ENCODE data around the gene KIR3DL2.
"Not testable (repeated sequence)": the region's sequence is repeated elsewhere in the genome, so short reads cannot be mapped to it uniquely, and the experiment has no call there.

KIR3DL2 gene

DNA sequence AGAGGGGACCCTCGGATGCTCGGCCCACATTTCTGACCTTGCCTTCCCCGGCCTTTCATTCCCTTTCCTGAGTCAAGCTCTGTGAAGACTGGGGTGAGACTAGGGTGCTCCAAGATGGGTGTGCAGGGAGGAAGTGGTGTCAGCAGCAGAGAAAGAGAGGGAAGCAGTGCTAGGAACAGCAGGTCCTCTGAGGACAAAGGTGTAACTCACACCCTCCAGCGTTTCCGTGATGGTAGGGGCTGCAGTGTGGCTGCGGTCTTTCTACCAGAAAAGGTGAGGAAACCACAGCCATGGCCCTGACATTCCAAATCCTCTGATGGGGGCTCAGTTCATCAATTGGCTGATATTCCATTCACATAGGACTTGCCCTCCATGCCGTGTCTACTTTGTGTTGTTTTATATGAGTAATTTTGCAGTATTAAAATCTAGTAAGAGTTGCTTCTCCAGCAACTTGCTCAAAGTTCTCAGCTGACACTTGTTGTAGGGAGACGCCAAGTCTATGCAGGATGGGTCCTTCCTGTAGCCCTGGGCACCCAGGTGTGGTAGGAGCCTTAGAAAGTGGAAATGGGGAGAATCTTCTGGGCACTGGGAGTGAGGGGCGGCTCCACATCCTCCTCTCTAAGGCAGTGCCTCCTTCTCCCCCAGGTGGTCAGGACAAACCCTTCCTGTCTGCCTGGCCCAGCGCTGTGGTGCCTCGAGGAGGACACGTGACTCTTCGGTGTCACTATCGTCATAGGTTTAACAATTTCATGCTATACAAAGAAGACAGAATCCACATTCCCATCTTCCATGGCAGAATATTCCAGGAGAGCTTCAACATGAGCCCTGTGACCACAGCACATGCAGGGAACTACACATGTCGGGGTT is 32.3 kb upstream of the KIR3DL2 start:
- Mint-ChIP-seq H3K4me3 (no peak overlapping the region), H3K9me3 (peaks cover 93% of the 10 kb centered on the region), H3K27me3 (ENCODE audit: low read depth, poor library complexity) (no peaks in the 10 kb centered on the region), H3K4me1 (no peaks in the 10 kb centered on the region), H3K36me3 (ENCODE audit: low read depth) (no peaks in the 10 kb centered on the region), H3K27ac (no peak overlapping the region)
- TF ChIP-seq, protein P1, sequence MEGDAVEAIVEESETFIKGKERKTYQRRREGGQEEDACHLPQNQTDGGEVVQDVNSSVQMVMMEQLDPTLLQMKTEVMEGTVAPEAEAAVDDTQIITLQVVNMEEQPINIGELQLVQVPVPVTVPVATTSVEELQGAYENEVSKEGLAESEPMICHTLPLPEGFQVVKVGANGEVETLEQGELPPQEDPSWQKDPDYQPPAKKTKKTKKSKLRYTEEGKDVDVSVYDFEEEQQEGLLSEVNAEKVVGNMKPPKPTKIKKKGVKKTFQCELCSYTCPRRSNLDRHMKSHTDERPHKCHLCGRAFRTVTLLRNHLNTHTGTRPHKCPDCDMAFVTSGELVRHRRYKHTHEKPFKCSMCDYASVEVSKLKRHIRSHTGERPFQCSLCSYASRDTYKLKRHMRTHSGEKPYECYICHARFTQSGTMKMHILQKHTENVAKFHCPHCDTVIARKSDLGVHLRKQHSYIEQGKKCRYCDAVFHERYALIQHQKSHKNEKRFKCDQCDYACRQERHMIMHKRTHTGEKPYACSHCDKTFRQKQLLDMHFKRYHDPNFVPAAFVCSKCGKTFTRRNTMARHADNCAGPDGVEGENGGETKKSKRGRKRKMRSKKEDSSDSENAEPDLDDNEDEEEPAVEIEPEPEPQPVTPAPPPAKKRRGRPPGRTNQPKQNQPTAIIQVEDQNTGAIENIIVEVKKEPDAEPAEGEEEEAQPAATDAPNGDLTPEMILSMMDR (IDR thresholded peaks at IDR 0.05) = no peak
- no peak for DNase-seq

DNA sequence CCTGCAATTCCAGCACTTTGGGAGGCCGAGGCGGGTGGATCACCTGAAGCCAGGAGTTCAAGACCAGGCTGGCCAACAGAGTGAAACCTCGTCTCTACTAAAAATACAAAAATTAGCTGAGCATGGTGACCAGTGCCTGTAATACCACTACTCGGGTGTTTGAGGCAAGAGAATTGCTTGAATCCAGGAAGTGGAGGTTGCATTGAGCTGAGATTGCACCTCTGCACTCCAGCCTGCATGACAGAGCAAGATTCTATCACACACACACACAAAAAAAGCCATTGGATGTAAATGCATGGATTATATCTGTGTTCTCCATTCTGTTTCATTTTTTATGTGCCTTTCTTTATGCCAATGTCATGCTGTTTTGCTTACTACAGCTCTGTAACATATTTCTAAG is 25.8 kb upstream of the KIR3DL2 start:
- peaks cover 76% of the 10 kb centered on the region for H3K9me3 Mint-ChIP-seq
- not testable (repeated sequence) for H3K27ac Mint-ChIP-seq; H3K27me3 Mint-ChIP-seq (ENCODE audit: low read depth, poor library complexity); H3K4me1 Mint-ChIP-seq; H3K36me3 Mint-ChIP-seq (ENCODE audit: low read depth); H3K4me3 Mint-ChIP-seq; DNase-seq

DNA sequence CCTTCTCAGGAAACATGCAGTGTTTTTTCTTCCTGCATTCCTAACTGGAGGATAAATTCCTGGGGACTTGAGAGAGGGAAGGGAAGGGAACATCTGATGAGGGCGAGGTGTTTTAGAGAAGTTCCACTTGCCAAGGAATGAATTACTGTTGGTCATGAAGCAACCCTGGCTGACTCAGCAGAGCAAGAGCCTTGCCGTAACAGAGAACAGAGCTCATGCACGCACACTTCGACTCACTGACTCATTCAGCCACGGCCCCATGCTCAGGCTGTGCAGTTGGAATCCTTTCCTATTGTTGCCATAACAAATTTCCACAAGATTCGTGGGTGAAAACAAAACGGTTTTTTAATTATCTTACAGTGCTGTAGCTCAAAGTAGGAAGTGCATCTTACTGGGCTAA is 24.9 kb upstream of the KIR3DL2 start:
- peaks cover 75% of the 10 kb centered on the region for H3K9me3 Mint-ChIP-seq
- not testable (repeated sequence) for H3K27me3 Mint-ChIP-seq (ENCODE audit: low read depth, poor library complexity); H3K4me3 Mint-ChIP-seq; H3K36me3 Mint-ChIP-seq (ENCODE audit: low read depth); DNase-seq; H3K27ac Mint-ChIP-seq; H3K4me1 Mint-ChIP-seq

DNA sequence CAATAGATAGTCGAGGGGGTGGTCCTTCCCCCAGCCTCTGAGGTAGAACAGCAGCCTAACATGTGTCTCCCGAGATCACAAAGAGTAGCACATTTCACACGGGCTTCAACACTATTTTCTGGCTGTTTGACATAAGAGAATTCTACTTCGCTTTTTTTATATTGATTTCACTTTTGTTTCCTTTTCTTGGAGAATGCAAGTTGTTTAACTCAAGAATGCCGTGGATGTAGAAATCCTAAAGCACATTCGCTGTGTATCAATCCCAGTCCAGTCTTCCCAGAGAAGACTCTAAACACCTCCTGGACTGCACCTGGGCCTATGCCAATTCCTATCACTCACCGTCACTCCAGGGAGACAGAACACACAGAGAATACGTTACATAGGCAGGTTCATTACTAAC is 22.2 kb upstream of the KIR3DL2 start:
- not testable (repeated sequence) for DNase-seq

DNA sequence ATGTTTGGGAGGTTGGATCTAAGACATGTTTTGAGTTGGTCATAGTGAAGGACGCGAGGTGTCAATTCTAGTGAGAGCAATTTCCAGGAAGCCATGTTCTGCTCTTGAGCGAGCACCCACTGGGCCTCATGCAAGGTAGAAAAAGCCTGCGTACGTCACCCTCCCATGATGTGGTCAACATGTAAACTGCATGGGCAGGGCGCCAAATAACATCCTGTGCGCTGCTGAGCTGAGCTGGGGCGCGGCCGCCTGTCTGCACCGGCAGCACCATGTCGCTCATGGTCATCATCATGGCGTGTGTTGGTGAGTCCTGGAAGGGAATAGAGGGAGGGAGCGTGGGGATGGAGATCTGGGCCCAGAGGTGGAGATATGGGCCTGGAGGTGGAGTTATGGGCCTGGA is 17.7 kb upstream of the KIR3DL2 start, which contains the start of gene KIR2DS4:
KIR2DS4 (plus strand) TSS at position 181 of the 400 bp plus-strand sequence.
- not testable (repeated sequence) for H3K4me3 Mint-ChIP-seq; DNase-seq; H3K36me3 Mint-ChIP-seq (ENCODE audit: low read depth); H3K4me1 Mint-ChIP-seq; H3K27ac Mint-ChIP-seq; H3K27me3 Mint-ChIP-seq (ENCODE audit: low read depth, poor library complexity)
- H3K9me3 Mint-ChIP-seq = peaks cover 83% of the 10 kb centered on the region

More for the DNA sequence above, 22.2 kb upstream of the KIR3DL2 start:
- not testable (repeated sequence) for H3K27me3 Mint-ChIP-seq (ENCODE audit: low read depth, poor library complexity); H3K4me1 Mint-ChIP-seq; H3K36me3 Mint-ChIP-seq (ENCODE audit: low read depth); H3K4me3 Mint-ChIP-seq; H3K27ac Mint-ChIP-seq
- peaks cover 77% of the 10 kb centered on the region for H3K9me3 Mint-ChIP-seq

DNA sequence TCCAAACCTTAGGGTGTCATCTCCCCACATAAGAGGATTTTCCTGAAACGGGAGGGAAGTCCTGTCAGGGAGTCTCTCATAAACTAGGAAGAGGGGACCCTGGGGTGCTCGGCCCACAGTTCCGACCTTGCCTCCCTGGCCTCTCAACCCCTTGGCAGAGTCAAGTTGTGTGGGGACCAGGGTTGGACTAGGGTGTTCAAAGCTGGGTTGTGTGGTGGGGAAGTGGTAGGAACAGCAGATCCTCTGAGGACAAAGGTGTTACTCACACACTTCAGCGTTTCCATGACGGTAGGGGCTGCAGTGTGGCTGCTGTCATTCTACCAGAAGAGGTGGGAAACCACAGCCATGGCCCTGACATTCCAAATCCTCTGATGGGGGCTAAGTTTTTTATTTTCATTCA is 15.1 kb upstream of the KIR3DL2 start:
- H3K27me3 Mint-ChIP-seq (ENCODE audit: low read depth, poor library complexity); H3K36me3 Mint-ChIP-seq (ENCODE audit: low read depth); H3K4me1 Mint-ChIP-seq; H3K27ac Mint-ChIP-seq; DNase-seq; H3K4me3 Mint-ChIP-seq: not testable (repeated sequence)
- H3K9me3 Mint-ChIP-seq = peaks cover 82% of the 10 kb centered on the region

DNA sequence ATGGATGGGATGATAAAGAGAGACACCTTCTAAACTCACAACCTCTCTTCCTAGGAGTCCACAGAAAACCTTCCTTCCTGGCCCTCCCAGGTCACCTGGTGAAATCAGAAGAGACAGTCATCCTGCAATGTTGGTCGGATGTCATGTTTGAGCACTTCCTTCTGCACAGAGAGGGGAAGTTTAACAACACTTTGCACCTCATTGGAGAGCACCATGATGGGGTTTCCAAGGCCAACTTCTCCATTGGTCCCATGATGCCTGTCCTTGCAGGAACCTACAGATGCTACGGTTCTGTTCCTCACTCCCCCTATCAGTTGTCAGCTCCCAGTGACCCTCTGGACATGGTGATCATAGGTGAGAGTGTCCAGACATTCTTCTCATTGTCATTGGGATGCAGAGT is 12.7 kb upstream of the KIR3DL2 start:
- not testable (repeated sequence) for H3K27ac Mint-ChIP-seq; H3K4me1 Mint-ChIP-seq; H3K27me3 Mint-ChIP-seq (ENCODE audit: low read depth, poor library complexity); H3K36me3 Mint-ChIP-seq (ENCODE audit: low read depth); H3K4me3 Mint-ChIP-seq; DNase-seq
- peaks cover 75% of the 10 kb centered on the region for H3K9me3 Mint-ChIP-seq

DNA sequence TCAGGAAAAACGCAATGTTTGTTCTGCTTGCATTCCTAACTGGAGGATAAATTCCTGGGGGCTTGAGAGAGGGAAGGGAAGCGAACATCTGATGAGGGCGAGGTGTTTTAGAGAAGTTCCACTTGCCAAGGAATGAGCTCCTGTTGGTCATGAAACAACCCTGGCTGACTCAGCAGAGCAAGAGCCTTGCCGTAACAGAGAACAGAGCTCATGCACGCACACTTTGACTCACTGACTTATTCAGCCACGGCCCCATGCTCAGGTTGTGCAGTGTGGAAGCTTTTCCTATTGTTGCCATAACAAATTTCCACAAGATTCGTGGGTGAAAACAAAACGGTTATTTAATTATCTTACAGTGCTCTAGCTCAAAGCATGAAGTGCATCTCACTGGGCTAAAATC is 7.1 kb upstream of the KIR3DL2 start:
- H3K36me3 Mint-ChIP-seq (ENCODE audit: low read depth); H3K27ac Mint-ChIP-seq; H3K4me1 Mint-ChIP-seq; H3K27me3 Mint-ChIP-seq (ENCODE audit: low read depth, poor library complexity); H3K4me3 Mint-ChIP-seq; DNase-seq: not testable (repeated sequence)
- peaks cover 74% of the 10 kb centered on the region for H3K9me3 Mint-ChIP-seq

DNA sequence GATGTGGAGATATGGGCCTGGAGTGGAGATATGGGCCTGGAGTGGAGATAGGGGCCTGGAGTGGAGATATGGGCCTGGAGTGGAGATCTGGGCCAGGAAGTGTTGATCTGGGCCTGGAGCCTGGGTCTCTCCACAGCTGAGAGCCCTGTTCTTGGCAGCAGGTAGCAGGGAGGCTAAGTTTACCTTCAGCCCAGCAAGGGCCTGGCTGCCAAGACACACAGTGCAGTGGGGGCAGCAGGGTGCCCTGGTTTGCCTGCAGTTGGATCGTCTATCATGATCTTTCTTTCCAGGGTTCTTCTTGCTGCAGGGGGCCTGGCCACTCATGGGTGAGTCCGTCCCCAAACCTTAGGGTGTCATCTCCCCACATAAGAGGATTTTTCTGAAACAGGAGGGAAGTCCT is 687 bp downstream of the KIR3DL2 start:
- H3K4me1 Mint-ChIP-seq = no peaks in the 10 kb centered on the region
- no peaks in the 10 kb centered on the region for H3K27me3 Mint-ChIP-seq (ENCODE audit: low read depth, poor library complexity)
- TF ChIP-seq, protein P1 (IDR thresholded peaks at IDR 0.05) = no peak
- no peak for DNase-seq
- H3K9me3 Mint-ChIP-seq = peaks cover 95% of the 10 kb centered on the region
- no peaks in the 10 kb centered on the region for H3K36me3 Mint-ChIP-seq (ENCODE audit: low read depth)
- no peak overlapping the region for H3K27ac Mint-ChIP-seq
- no peak overlapping the region for H3K4me3 Mint-ChIP-seq
